SU-DHL-6 (cell line): ENCODE data around the gene PLXNA2.

Source experiments
- H2AFZ ChIP-seq: fragments of 200-600 bp; sonication (generic); 2 replicates; pipeline ENCODE4 v1.6.1; 2014; ENCODE audit warnings: low read depth, mild to moderate bottlenecking, moderate library complexity, mixed read lengths, antibody characterized with exemption, low read length; ENCODE audit not compliant: severe bottlenecking
- H3F3A ChIP-seq: fragments of 200-600 bp; shearing (Covaris generic); 2 replicates; pipeline ENCODE4 v1.6.0; 2016; ENCODE audit warnings: antibody characterized with exemption, mild to moderate bottlenecking; ENCODE audit not compliant: insufficient read depth
- H3K27ac ChIP-seq: fragments of 200-600 bp; sonication (generic); 2 replicates; pipeline ENCODE4 v1.5.1; 2016; ENCODE audit warnings: low read depth, mild to moderate bottlenecking, low read length, moderate library complexity, mixed read lengths
- H3K27me3 ChIP-seq: fragments of 200-600 bp; sonication (generic), shearing (Covaris generic); 2 replicates; pipeline ENCODE4 v1.6.0; 2014; ENCODE audit warnings: mild to moderate bottlenecking, low read length
- H3K36me3 ChIP-seq: fragments of 200-600 bp; sonication (generic); 2 replicates; pipeline ENCODE4 v1.6.1; 2014; ENCODE audit warnings: mild to moderate bottlenecking, low read length, mixed read lengths
- H3K4me2 ChIP-seq: fragments of 300-600, 200-600 bp; shearing (Covaris generic), sonication (generic); 2 replicates; pipeline ENCODE4 v1.6.0; 2014; ENCODE audit warnings: low read length, low read depth, mild to moderate bottlenecking; ENCODE audit not compliant: poor library complexity, severe bottlenecking
- H3K4me3 ChIP-seq: fragments of 200-600 bp; sonication (generic); 2 replicates; pipeline ENCODE4 v1.5.1; 2014; ENCODE audit warnings: antibody characterized with exemption, low read length, mild to moderate bottlenecking, mixed read lengths; ENCODE audit not compliant: insufficient read depth, poor library complexity, severe bottlenecking
- H3K79me2 ChIP-seq: fragments of 200-600 bp; sonication (generic); 2 replicates; pipeline ENCODE4 v1.6.1; 2014; ENCODE audit warnings: mild to moderate bottlenecking, low read length, moderate library complexity; ENCODE audit not compliant: insufficient read depth
- H3K9ac ChIP-seq: fragments of 200-600 bp; sonication (generic); 2 replicates; pipeline ENCODE4 v1.7.0; 2014; ENCODE audit warnings: mild to moderate bottlenecking, low read length
- H3K9me2 ChIP-seq: fragments of 200-600 bp; sonication (generic); replicated peaks from 2 replicates; pipeline ENCODE4 v1.6.1; 2014; ENCODE audit warnings: low read length; ENCODE audit not compliant: insufficient read depth
- H3K9me3 ChIP-seq: fragments of 200-600 bp; sonication (generic); 2 replicates; pipeline ENCODE4 v1.6.1; 2014; ENCODE audit warnings: low read length, mixed read lengths; ENCODE audit not compliant: insufficient read depth
- H4K20me1 ChIP-seq: fragments of 200-600 bp; sonication (generic); 2 replicates; pipeline ENCODE4 v1.6.1; 2014; ENCODE audit warnings: low read depth, mild to moderate bottlenecking, antibody characterized with exemption, low read length, moderate library complexity, mixed read lengths
- EZH2phosphoT487 ChIP-seq: fragments of 200-600 bp; sonication (generic), shearing (Covaris generic); conservative IDR thresholded peaks from 2 replicates; pipeline ENCODE4 v1.6.1; 2018; ENCODE audit warnings: mild to moderate bottlenecking, antibody characterized with exemption, low read length, moderate library complexity, mixed read lengths
- TF ChIP-seq, protein P1 (sequence below): fragments of 200-600 bp; sonication (generic); IDR thresholded peaks from one replicate; pipeline ENCODE4 v1.5.1; 2017; ENCODE audit warnings: antibody characterized with exemption, mild to moderate bottlenecking, low read length, moderate library complexity; ENCODE audit not compliant: insufficient read depth, poor library complexity, severe bottlenecking

The PLXNA2 gene

DNA sequence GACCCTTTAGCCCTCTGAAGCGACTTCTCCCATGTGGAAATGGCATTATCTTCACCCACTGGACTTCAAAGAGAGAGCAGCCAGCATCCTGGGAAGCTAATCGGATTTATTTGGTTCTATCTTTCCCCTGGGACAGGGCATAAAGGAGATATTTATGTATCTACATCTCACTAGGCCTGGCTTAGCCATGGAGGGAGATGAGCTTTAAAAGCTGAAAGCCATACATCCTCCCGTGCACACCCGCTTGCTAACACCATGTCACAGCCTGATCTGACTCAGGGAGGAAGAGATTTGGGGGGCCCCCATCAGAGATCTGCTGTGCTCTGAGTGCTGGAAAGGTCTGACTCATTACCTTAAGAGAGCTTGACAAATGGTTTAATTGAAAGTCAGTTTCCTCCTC, 155.9 kb downstream of the PLXNA2 start:
- no peaks in the 10 kb centered on the region for H3K9me3 ChIP-seq
- no peaks in the 10 kb centered on the region for H3K36me3 ChIP-seq
- no peaks in the 10 kb centered on the region for H3K27me3 ChIP-seq
- no peak overlapping the region for H2AFZ ChIP-seq
- no peaks in the 10 kb centered on the region for H4K20me1 ChIP-seq
- H3K79me2 ChIP-seq, result no peaks in the 10 kb centered on the region
- H3F3A ChIP-seq, result no peaks in the 10 kb centered on the region
- H3K9me2 ChIP-seq, result no peaks in the 10 kb centered on the region
- H3K27ac ChIP-seq, result no peak overlapping the region
- H3K4me2 ChIP-seq, result no peak overlapping the region
- H3K4me3 ChIP-seq, result no peak overlapping the region
- no peak for TF ChIP-seq EZH2phosphoT487
- TF ChIP-seq, protein P1, sequence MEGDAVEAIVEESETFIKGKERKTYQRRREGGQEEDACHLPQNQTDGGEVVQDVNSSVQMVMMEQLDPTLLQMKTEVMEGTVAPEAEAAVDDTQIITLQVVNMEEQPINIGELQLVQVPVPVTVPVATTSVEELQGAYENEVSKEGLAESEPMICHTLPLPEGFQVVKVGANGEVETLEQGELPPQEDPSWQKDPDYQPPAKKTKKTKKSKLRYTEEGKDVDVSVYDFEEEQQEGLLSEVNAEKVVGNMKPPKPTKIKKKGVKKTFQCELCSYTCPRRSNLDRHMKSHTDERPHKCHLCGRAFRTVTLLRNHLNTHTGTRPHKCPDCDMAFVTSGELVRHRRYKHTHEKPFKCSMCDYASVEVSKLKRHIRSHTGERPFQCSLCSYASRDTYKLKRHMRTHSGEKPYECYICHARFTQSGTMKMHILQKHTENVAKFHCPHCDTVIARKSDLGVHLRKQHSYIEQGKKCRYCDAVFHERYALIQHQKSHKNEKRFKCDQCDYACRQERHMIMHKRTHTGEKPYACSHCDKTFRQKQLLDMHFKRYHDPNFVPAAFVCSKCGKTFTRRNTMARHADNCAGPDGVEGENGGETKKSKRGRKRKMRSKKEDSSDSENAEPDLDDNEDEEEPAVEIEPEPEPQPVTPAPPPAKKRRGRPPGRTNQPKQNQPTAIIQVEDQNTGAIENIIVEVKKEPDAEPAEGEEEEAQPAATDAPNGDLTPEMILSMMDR, result no peak
- H3K9ac ChIP-seq, result no peak overlapping the region

DNA sequence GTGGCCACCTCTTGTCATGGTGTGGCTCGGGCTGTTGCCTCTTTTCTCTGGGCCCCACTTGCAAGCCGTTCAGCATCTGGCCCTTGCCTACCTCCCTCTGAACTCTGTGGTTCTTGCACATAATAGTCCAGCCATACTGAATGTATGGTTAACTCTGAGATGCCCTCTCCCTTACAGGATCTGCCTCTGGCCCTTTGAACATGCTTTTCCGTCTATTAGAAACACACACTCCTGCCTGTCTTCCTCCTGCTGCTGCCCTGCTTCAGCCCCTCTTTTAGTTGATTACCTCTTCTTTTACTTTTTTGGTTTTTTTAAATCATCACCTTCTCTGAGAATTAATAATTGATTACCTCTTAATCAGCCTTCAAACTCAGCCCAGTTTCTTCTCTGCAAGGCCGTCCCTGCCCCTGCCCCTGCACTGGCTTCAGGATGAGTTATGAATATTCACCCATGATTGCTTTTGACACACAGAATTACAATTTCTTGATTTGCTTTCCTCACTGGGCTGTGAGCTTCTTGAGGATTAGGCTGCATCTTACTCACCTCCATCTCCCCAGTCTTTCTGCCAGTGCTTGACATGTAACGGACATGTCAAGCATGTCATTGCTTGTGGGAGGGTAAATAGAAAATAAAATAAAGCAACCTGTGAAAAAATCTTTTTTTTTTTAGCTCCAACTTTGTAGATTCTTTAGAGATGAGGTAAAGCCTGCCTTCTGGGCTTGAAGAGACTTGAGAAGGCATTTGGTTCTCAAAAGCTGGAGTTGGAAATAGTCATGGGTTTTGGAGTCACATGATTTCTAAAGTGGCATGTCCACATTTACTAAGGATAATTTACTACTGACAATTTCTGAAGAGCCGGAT, 158.3 kb downstream of the PLXNA2 start:
- no peak for TF ChIP-seq EZH2phosphoT487
- TF ChIP-seq, protein P1, result no peak
- Histone ChIP-seq H2AFZ (no peak overlapping the region), H3K9me3 (no peaks in the 10 kb centered on the region), H3K9ac (no peak overlapping the region), H3K27ac (no peak overlapping the region), H3K79me2 (no peaks in the 10 kb centered on the region), H3K4me3 (no peak overlapping the region), H3F3A (no peaks in the 10 kb centered on the region), H3K27me3 (no peaks in the 10 kb centered on the region), H3K36me3 (no peaks in the 10 kb centered on the region), H4K20me1 (no peaks in the 10 kb centered on the region), H3K4me2 (no peak overlapping the region), H3K9me2 (no peaks in the 10 kb centered on the region)

DNA sequence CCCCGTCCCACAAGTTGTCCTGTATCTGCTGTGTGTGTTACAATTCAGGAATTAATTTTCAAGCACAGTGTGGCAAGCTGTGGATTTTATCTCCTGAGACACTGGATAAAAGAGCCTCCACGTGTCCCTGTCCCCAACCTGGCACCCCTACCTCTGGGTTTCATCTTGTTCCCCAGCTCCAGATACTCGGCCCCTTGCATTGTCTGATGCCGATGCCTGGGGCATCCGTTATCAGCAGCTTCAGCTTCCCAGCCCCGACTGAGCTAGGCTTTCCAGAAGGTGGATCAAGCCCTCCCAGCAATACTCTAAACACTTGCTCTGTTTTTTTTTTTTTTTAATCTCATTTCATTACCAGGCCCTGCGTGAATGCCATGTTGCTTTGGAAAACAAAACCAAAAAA, 159.4 kb downstream of the PLXNA2 start:
- Histone ChIP-seq H3K9ac (no peak overlapping the region), H3K9me2 (no peaks in the 10 kb centered on the region), H3K4me2 (no peak overlapping the region), H3K27ac (no peak overlapping the region), H3K79me2 (no peaks in the 10 kb centered on the region), H3K27me3 (0 out of 2 replicates have a peak, but pooled peaks cover 3% of the 10 kb centered on the region), H3K36me3 (no peaks in the 10 kb centered on the region), H3K9me3 (no peaks in the 10 kb centered on the region), H3F3A (no peaks in the 10 kb centered on the region), H4K20me1 (no peaks in the 10 kb centered on the region), H3K4me3 (no peak overlapping the region), H2AFZ (no peak overlapping the region)
- TF ChIP-seq, protein P1, result no peak
- no peak for TF ChIP-seq EZH2phosphoT487
